ENCODE measurements around the gene C1orf141.

The C1orf141 gene

DNA sequence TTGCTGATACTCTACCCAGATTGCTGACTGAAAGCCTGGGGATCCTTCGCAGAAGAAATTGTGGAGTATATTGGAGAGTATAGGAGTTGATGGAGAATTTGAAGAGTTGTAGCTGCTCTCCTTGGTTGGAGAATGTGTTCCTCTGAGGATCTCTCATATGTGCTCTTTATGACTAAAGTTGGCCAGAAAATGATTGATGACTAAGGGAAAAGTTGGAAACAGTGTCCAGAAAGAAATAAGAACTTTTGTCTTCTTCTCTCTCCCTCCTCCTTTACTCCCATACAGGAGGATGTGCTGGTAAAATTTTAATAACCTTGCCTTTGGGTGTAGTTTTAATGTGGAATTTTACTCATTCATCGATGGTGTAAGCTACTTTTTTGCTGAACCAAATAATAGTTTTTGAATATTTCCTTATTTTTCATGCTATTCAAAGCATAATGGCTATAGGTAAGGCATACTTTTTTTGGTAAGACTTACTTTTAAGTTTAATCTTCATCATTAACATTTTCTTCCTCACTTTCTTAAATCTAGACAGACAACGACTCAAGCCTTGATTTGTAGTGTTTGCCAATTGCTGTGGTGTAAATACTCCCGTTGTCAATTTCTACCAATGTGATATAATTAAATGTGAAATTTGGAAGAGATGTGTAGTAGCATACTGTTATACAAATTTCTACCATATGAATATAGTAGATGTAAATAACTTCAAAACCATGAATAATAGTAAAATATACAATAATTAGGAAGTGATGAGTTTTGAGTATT lies 13.7 kb downstream of the C1orf141 start:
- Histone ChIP-seq H3K4me3 (ENCODE audit: low read depth, low read length) (no peak overlapping the region), H3K27me3 (ENCODE audit: control insufficient read depth, insufficient read depth, low read length) (no peaks in the 10 kb centered on the region), H3K9ac (ENCODE audit: low read depth, low read length) (no peak overlapping the region), H3K9me3 (ENCODE audit: control insufficient read depth, insufficient read depth, low read length) (no peaks in the 10 kb centered on the region), H3K36me3 (ENCODE audit: control insufficient read depth, insufficient read depth, low read length) (no peaks in the 10 kb centered on the region), H3K4me1 (ENCODE audit: control insufficient read depth, insufficient read depth, low read length) (no peaks in the 10 kb centered on the region), H3K27ac (ENCODE audit: low read depth, low read length) (no peak overlapping the region)

DNA sequence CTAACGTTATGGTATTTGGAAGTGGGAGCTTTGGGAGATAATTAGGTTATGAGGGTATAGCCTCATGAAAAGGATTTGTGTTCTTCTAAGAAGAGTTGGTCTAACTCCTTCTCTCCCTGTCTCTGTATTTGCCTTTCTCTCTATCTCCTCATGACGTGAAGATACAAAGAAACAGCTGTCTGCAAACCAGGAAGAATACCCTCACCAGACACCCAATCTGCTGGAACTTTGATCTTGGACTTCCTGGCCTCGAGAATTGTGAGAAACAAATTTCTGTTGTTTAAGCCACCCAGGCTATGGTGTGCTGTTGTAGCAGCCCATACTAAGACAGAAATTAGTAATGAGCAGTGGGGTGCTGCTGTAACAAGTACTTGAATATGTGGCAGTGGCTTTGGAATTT lies 16.1 kb downstream of the C1orf141 start:
- no peaks in the 10 kb centered on the region for H3K27me3 ChIP-seq (ENCODE audit: control insufficient read depth, insufficient read depth, low read length)
- no peaks in the 10 kb centered on the region for H3K36me3 ChIP-seq (ENCODE audit: control insufficient read depth, insufficient read depth, low read length)
- H3K27ac ChIP-seq (ENCODE audit: low read depth, low read length): no peak overlapping the region
- H3K9me3 ChIP-seq (ENCODE audit: control insufficient read depth, insufficient read depth, low read length): no peaks in the 10 kb centered on the region
- H3K4me3 ChIP-seq (ENCODE audit: low read depth, low read length): no peak overlapping the region
- no peaks in the 10 kb centered on the region for H3K4me1 ChIP-seq (ENCODE audit: control insufficient read depth, insufficient read depth, low read length)
- no peak overlapping the region for H3K9ac ChIP-seq (ENCODE audit: low read depth, low read length)

DNA sequence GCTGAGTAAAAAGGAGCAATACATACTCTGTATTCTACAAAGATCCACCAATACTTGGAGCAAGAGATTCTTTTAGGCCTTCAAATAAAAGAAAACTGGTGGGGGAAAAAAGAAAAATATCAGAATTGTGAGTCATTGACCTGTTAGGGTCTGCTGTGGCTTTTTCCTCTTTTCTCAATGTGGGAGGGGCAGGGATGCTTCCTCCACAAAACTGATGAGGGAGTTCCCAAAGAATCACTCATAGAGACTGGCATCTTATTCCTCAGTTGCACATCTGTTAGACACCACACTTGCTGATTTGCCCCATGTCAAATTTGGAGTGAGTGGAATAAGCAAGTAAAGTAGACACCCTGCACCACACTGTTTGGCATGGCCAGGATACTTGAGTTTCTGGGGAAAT lies 16.6 kb downstream of the C1orf141 start:
- H3K4me3 ChIP-seq (ENCODE audit: low read depth, low read length): no peak overlapping the region
- no peaks in the 10 kb centered on the region for H3K36me3 ChIP-seq (ENCODE audit: control insufficient read depth, insufficient read depth, low read length)
- H3K9ac ChIP-seq (ENCODE audit: low read depth, low read length): no peak overlapping the region
- H3K27me3 ChIP-seq (ENCODE audit: control insufficient read depth, insufficient read depth, low read length): no peaks in the 10 kb centered on the region
- no peaks in the 10 kb centered on the region for H3K9me3 ChIP-seq (ENCODE audit: control insufficient read depth, insufficient read depth, low read length)
- H3K4me1 ChIP-seq (ENCODE audit: control insufficient read depth, insufficient read depth, low read length): no peaks in the 10 kb centered on the region
- no peak overlapping the region for H3K27ac ChIP-seq (ENCODE audit: low read depth, low read length)

GRCh38 chr1:67114162-67114561 lies 20.6 kb downstream of the C1orf141 start:
- no peak overlapping the region for H3K4me3 ChIP-seq (ENCODE audit: low read depth, low read length)
- H3K27me3 ChIP-seq (ENCODE audit: control insufficient read depth, insufficient read depth, low read length): no peaks in the 10 kb centered on the region
- H3K36me3 ChIP-seq (ENCODE audit: control insufficient read depth, insufficient read depth, low read length): no peaks in the 10 kb centered on the region
- no peaks in the 10 kb centered on the region for H3K9me3 ChIP-seq (ENCODE audit: control insufficient read depth, insufficient read depth, low read length)
- no peak overlapping the region for H3K9ac ChIP-seq (ENCODE audit: low read depth, low read length)
- H3K27ac ChIP-seq (ENCODE audit: low read depth, low read length): no peak overlapping the region
- H3K4me1 ChIP-seq (ENCODE audit: control insufficient read depth, insufficient read depth, low read length): no peaks in the 10 kb centered on the region

DNA sequence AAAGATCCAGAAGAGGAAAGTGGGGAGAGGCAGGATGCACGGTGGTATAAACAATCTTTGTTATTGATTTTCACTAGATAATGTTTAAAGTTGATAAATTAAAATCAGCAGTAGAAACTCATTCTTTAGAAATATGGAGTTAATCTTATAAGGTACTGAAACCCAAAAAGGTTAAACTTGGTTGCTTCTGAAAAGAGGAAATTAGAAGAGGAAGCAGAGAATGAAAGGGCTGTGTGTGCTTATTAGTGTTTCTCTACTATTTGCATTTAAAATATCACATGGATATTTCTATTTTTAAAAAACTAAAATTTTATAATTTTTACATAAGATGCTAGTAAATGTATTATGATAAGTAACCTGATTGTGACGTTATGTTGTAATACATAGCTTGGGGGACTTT lies 24.4 kb downstream of the C1orf141 start:
- H3K27ac ChIP-seq (ENCODE audit: low read depth, low read length): no peak overlapping the region
- no peak overlapping the region for H3K4me3 ChIP-seq (ENCODE audit: low read depth, low read length)
- H3K4me1 ChIP-seq (ENCODE audit: control insufficient read depth, insufficient read depth, low read length): no peaks in the 10 kb centered on the region
- no peaks in the 10 kb centered on the region for H3K36me3 ChIP-seq (ENCODE audit: control insufficient read depth, insufficient read depth, low read length)
- no peaks in the 10 kb centered on the region for H3K27me3 ChIP-seq (ENCODE audit: control insufficient read depth, insufficient read depth, low read length)
- no peak overlapping the region for H3K9ac ChIP-seq (ENCODE audit: low read depth, low read length)
- H3K9me3 ChIP-seq (ENCODE audit: control insufficient read depth, insufficient read depth, low read length): no peaks in the 10 kb centered on the region

DNA sequence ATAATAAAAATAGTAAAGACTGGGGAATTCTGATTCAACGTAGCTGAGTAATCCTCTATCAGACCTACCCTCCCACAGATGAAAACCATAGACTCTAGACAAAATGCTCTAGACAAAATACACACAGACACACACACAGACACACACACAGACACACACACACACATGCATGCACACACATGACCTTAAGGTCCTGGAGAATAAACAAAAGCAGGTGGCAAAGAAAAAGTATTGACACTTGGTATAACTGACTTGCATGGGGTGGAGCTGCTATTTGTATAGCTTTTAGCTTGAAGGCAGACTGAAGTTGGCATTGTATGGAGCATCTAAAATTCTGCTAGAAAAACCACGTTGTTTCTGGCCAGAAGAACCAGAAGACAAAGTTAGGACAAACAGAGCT lies 29.3 kb downstream of the C1orf141 start:
- Histone ChIP-seq H3K4me3 (ENCODE audit: low read depth, low read length) (no peak overlapping the region), H3K4me1 (ENCODE audit: control insufficient read depth, insufficient read depth, low read length) (no peaks in the 10 kb centered on the region), H3K9ac (ENCODE audit: low read depth, low read length) (no peak overlapping the region)

DNA sequence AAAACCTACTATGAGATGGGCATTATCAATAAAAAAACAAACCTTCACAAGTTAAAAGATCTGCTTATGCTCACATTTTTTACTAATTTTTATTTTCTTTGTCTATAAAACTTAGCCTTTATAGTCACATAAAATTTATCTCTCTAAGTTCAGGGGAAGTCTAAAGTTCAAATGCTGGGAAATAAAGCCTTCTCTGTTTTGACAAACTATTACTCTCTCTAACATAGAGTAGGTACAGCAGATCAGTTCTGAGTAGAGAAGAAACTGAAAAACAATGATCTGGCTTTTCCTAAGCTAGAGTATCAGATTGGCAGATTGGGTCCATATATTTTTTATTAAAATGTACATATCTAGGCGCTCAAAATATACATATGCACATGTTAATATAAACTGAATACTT lies 31.2 kb downstream of the C1orf141 start:
- Histone ChIP-seq H3K4me3 (ENCODE audit: low read depth, low read length) (no peak overlapping the region), H3K4me1 (ENCODE audit: control insufficient read depth, insufficient read depth, low read length) (no peaks in the 10 kb centered on the region), H3K36me3 (ENCODE audit: control insufficient read depth, insufficient read depth, low read length) (no peaks in the 10 kb centered on the region), H3K27ac (ENCODE audit: low read depth, low read length) (no peak overlapping the region), H3K9me3 (ENCODE audit: control insufficient read depth, insufficient read depth, low read length) (no peaks in the 10 kb centered on the region), H3K9ac (ENCODE audit: low read depth, low read length) (no peak overlapping the region), H3K27me3 (ENCODE audit: control insufficient read depth, insufficient read depth, low read length) (no peaks in the 10 kb centered on the region)

More for the DNA sequence above, 29.3 kb downstream of the C1orf141 start:
- Histone ChIP-seq H3K27ac (ENCODE audit: low read depth, low read length) (no peak overlapping the region), H3K9me3 (ENCODE audit: control insufficient read depth, insufficient read depth, low read length) (no peaks in the 10 kb centered on the region), H3K36me3 (ENCODE audit: control insufficient read depth, insufficient read depth, low read length) (no peaks in the 10 kb centered on the region), H3K27me3 (ENCODE audit: control insufficient read depth, insufficient read depth, low read length) (no peaks in the 10 kb centered on the region)

DNA sequence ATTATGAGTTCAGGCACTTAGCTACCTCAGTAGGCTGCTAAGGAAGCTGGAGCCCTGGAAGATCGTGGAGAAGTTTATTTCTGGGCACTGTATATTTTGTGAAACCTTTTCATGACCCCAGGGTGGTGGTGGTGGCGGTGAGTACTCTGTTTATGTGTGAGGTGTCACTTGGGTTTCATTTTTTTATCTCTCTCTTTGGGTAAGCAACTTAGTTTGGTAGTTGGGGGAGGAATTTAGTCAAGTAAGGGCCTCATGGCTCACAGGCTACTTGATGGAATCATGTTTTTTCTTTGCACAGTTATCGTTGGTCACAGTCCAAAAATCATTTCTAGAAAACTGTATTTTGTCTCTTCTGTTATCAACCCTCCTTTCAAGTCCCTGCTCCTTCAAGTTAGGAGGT lies 33.9 kb downstream of the C1orf141 start:
- Histone ChIP-seq H3K27me3 (ENCODE audit: control insufficient read depth, insufficient read depth, low read length) (no peaks in the 10 kb centered on the region), H3K4me3 (ENCODE audit: low read depth, low read length) (no peak overlapping the region), H3K4me1 (ENCODE audit: control insufficient read depth, insufficient read depth, low read length) (peaks cover 6% of the 10 kb centered on the region), H3K9me3 (ENCODE audit: control insufficient read depth, insufficient read depth, low read length) (no peaks in the 10 kb centered on the region), H3K9ac (ENCODE audit: low read depth, low read length) (no peak overlapping the region), H3K36me3 (ENCODE audit: control insufficient read depth, insufficient read depth, low read length) (no peaks in the 10 kb centered on the region), H3K27ac (ENCODE audit: low read depth, low read length) (no peak overlapping the region)

DNA sequence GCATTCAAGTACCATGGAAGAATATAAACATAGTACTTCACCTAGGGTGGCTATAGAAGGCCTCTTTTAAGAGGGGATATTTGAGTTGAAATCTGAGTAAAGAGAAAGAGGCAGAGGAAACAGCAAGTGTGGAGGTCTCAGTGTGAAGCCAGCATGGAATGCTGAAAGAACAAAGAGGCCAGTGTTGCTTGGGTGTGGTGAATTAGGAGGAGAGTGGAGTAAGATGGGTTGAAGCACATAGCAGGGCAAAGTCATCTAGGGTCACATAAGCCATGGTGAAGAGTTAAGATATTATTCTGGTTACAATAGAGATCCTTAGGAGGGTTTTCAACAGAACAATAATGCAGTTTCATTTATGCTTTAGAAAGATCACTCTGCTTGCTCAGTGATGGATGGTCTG lies 37.5 kb downstream of the C1orf141 start:
- Histone ChIP-seq H3K27ac (ENCODE audit: low read depth, low read length) (peak overlapping the region; percentile 32), H3K4me1 (ENCODE audit: control insufficient read depth, insufficient read depth, low read length) (peaks cover 6% of the 10 kb centered on the region), H3K9ac (ENCODE audit: low read depth, low read length) (no peak overlapping the region), H3K4me3 (ENCODE audit: low read depth, low read length) (no peak overlapping the region), H3K27me3 (ENCODE audit: control insufficient read depth, insufficient read depth, low read length) (no peaks in the 10 kb centered on the region), H3K9me3 (ENCODE audit: control insufficient read depth, insufficient read depth, low read length) (no peaks in the 10 kb centered on the region), H3K36me3 (ENCODE audit: control insufficient read depth, insufficient read depth, low read length) (no peaks in the 10 kb centered on the region)

DNA sequence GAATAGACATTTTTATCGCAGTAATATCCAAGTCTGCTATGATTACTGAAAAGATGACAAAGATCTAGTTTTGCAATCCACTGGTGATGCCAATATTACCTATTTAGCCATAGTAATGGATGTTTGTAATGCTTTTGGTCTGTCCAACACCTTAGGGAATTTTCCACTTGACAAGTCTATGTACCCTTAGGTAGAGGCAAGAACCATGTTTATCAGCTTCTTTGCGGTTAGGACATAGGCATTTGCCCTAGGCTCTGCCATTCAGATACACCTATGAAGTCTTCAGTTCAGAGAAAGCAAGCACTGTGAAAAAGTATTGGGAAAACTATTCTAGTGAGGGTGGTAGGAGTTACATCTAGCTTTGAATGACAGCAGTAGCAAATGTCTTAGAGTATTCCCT lies 40.6 kb downstream of the C1orf141 start:
- Histone ChIP-seq H3K27me3 (ENCODE audit: control insufficient read depth, insufficient read depth, low read length) (no peaks in the 10 kb centered on the region), H3K27ac (ENCODE audit: low read depth, low read length) (no peak overlapping the region), H3K36me3 (ENCODE audit: control insufficient read depth, insufficient read depth, low read length) (no peaks in the 10 kb centered on the region), H3K4me1 (ENCODE audit: control insufficient read depth, insufficient read depth, low read length) (peaks cover 6% of the 10 kb centered on the region), H3K9ac (ENCODE audit: low read depth, low read length) (no peak overlapping the region), H3K4me3 (ENCODE audit: low read depth, low read length) (no peak overlapping the region), H3K9me3 (ENCODE audit: control insufficient read depth, insufficient read depth, low read length) (peaks cover 5% of the 10 kb centered on the region; the same call in 1 of the 2 replicates)

- no peak overlapping the region for H3K4me3 ChIP-seq (ENCODE audit: low read depth, low read length)
- no peaks in the 10 kb centered on the region for H3K36me3 ChIP-seq (ENCODE audit: control insufficient read depth, insufficient read depth, low read length)
- H3K9ac ChIP-seq (ENCODE audit: low read depth, low read length): no peak overlapping the region
- H3K9me3 ChIP-seq (ENCODE audit: control insufficient read depth, insufficient read depth, low read length): peaks cover 5% of the 10 kb centered on the region; the same call in 1 of the 2 replicates
- no peaks in the 10 kb centered on the region for H3K27me3 ChIP-seq (ENCODE audit: control insufficient read depth, insufficient read depth, low read length)
- H3K27ac ChIP-seq (ENCODE audit: low read depth, low read length): no peak overlapping the region
- H3K4me1 ChIP-seq (ENCODE audit: control insufficient read depth, insufficient read depth, low read length): no peaks in the 10 kb centered on the region
These were observed 45.0 kb downstream of the C1orf141 start for GRCh38 chr1:67089685-67090208.

All from HUES48 (cell line).